Uterus (tissue), 2 donors: ENCODE data around the gene MICAL2.

Source experiments
- CTCF ChIP-seq, 4 experiments: fragments of 200-600 bp in 2 of 4; fragments of 450-650 bp in 2 of 4; sonication (generic) in 2 of 4; IDR thresholded peaks; one replicate each; pipeline ENCODE4 v1.5.1; 2016 to 2019; ENCODE audit warnings: antibody characterized with exemption in 4 of 4, mild to moderate bottlenecking in 2 of 4, moderate library complexity in 1 of 4
- POLR2A ChIP-seq, 2 donors: fragments of 450-650 bp; IDR thresholded peaks; one replicate each; pipeline ENCODE4 v1.6.1; 2016; ENCODE audit warnings: antibody characterized with exemption in 2 of 2, mild to moderate bottlenecking in 1 of 2, moderate library complexity in 1 of 2

DNA sequence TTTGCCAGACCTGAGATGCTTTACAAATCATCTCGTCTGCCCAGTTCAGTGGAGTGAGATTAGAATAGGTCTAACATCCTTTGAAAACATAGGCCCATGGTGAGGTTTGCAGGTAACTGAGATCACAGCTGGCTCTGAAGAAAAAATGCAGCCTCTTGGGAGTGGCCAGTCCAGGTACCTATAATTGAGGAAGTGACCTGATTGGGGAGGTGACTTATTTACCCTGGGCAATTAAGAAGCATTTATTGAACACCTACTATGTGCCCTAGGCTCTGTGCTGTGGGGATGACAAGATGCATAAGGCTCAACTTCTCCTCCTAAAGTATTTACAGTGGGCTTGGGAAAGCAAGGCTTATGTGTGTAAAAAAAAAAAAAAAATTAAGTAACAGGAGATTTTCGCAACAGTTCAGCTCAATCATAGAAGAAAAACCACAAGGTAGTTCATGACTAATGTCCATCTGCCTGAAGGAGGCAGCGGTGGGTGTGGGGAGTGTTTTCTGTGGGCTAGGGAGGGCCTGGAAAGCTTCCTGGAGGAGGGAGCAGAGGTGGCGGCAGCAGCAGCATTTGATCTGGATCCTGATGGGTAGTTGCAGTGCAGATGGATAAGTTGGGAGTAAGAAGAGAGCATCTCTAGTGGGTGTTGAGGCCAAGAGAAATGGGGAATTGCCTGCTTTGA lies 16.1 kb downstream of the MICAL2 start:
- TF ChIP-seq CTCF (IDR thresholded peaks at IDR 0.05) = no peak
- no peak for TF ChIP-seq POLR2A (IDR thresholded peaks at IDR 0.05)
